GM21717 (cell line): ENCODE measurements around the gene GTF2A1L.
"Not testable (repeated sequence)": the region's sequence is repeated elsewhere in the genome, so short reads cannot be mapped to it uniquely, and the experiment has no call there.

Experiments used
- ATAC-seq: cut with Tn5 transposase; IDR thresholded peaks from one replicate; pipeline ENCODE4 v1.9.1; 2021; ENCODE audit warnings: mild to moderate bottlenecking, moderate library complexity; ENCODE audit not compliant: unreplicated experiment

GTF2A1L gene

GRCh38 chr2:48695991-48696390 is 78.3 kb downstream of the GTF2A1L start:
- ATAC-seq: no peak

DNA sequence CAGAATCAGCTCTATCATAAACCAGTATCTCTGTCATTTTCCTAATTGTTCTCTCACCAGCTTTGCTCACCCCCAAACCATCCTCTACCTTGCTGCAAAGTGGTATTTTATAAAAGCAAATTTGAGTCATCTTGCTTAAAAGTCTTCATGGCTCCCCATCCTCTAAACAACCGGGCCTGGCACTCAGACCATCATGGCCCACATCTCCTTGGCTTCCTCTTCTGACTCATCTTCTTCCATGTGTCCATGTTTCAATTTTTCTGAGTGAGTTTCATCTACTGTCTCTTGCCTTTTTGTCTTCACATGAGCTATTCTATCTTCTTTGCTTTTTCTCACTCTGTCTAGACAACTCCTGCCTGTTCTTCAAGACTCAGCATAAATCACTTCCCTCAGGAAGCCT is 79.2 kb downstream of the GTF2A1L start:
- no peak for ATAC-seq

GRCh38 chr2:48699348-48699930 is 81.8 kb downstream of the GTF2A1L start:
- no peak for ATAC-seq

DNA sequence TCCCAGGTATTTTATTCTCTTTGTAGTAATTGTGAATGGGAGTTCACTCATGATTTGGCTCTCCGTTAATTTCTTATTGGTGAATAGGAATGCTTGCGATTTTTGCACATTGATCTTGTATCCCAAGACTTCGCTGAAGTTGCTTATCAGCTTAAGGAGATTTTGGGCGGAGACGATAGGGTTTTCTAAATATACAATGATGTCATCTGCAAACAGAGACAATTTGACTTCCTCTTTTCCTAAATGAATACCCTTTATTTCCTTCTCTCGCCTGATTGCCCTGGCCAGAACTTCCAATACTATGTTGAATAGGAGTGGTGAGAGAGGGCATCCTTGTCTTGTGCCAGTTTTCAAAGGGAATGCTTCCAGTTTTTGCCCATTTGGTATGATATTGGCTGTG is 86.0 kb downstream of the GTF2A1L start:
- ATAC-seq: not testable (repeated sequence)

- no peak for ATAC-seq
Observed at GRCh38 chr2:48707466-48707865, 89.8 kb downstream of the GTF2A1L start.

DNA sequence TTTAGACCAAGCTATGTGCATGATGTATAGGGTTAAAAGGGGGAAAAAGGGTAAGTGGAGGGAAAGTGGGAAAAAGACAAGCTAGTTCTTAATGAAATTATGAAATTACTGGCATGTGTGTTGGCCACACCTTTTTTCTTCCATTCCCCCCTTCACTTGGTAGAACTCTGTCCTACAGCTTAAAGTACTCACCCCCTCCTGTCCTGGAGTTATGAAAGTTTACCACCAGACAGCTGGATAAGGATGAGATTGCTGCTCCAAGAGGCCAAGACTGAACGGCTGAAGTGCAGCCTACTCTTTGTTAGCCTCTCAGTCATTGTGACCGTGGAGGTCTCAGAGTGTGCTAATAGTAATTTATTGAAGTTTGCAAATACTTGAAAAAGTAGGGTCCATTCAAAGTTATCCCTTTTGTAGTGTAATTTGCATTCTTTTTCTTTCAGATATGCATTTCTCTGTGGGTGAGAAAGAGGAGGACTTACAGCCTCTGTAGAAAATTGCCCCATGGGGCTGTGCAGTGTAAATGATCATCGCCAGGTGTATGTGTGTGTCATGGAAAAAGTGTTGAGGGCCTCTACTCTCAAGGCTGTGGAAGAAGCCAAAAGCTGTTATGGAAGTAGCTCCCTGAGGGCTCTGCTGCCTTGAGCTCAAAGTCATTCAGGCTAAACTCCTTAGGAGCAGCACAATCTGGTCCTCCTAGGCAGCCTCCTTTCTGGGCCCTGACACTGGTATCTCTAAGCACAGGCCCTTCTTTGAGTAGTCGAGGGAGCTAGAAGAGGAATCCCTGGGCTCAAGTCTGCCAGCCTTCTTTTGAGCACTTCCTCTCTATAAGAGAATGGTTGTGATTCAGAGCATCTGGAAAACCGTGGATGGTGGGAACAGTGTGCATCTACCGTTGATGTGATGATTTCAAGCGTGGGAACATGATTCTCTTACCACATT is 91.7 kb downstream of the GTF2A1L start:
- no peak for ATAC-seq

DNA sequence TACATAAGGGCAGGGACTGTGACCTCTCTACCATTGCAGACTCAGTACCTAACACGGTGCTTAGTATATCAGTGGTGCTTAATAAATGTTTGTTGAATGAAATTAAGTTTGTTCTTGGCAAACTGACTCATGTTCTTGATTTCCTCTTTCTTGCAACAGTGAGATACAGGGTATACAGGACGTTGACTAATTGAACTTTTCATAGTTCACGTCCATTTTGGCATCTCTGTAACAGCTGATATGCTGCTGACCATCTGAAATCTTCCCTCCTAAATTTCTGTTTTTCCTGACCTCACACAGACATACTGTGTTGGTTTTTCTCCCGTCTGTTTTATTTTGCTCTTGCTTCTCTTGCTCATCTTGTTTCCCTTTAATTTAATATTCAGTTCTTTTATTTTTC is 93.7 kb downstream of the GTF2A1L start:
- no peak for ATAC-seq

GRCh38 chr2:48712151-48712550 is 94.5 kb downstream of the GTF2A1L start:
- ATAC-seq: no peak

GRCh38 chr2:48713647-48714046 is 96.0 kb downstream of the GTF2A1L start:
- ATAC-seq: no peak

DNA sequence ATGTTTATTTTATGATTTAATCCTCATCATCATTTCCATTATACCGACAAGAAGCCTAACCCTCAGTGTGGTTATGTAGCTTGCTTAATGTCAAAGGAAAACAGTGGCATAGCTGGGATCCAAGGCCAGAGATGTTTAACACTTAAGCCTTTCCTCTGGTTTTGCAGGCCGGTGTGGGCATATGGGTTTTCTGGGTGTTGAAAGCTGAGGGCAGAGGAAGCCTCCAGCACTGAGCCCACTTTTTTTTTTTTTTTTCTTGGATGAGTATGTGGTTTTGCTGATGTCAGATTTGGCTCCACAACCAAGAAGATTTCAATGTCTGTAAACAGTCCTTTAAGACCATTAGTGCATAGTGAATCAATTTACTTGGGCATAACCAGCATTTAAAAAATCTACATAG is 96.6 kb downstream of the GTF2A1L start:
- no peak for ATAC-seq

GRCh38 chr2:48715042-48715899 is 97.6 kb downstream of the GTF2A1L start:
- ATAC-seq: no peak

DNA sequence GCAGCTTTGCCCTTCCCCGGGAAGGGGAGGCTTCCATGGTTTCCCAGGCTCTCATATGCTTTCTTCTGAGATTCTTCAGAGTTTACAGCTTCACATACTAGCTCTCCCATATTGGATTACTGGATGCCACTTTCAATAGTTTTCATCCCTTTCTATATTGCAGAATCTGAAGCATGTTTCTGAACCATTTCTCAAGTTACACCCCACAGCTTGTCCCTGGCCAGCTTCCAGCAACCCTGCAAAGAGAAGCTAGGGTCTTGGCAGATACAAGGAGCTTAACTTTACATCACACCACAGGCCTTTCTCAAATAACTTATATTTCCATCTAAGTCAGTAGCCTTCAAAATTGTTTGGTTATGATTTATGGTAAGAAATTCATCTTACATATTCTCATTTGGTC is 98.3 kb downstream of the GTF2A1L start:
- ATAC-seq: no peak

- no peak for ATAC-seq
Observed at GRCh38 chr2:48717846-48718245, 100.2 kb downstream of the GTF2A1L start.

GRCh38 chr2:48719480-48720177 is 102.0 kb downstream of the GTF2A1L start:
- ATAC-seq: no peak

GRCh38 chr2:48721158-48721557 is 103.5 kb downstream of the GTF2A1L start:
- no peak for ATAC-seq

GRCh38 chr2:48722391-48722790 is 104.7 kb downstream of the GTF2A1L start:
- ATAC-seq: no peak

DNA sequence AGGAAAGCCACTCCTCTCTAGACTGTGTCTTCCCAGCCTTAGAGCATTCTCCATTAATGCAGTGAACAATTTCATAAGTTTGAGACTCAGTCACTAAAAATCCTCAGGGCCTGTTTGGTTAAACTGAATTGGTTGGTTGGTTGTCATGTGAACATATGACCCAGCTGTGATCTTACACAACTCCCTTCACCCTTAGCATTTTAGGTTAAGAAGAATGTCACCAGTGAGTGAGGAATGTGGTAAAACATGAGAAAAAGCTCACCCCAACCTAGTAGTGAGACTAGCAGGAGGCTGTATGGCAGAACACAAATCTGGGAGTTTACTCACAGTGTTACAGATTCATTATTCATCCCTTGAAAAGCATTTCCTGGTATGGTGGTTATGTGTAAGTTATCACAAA is 105.5 kb downstream of the GTF2A1L start:
- no peak for ATAC-seq

GRCh38 chr2:48724278-48724677 is 106.6 kb downstream of the GTF2A1L start:
- no peak for ATAC-seq

DNA sequence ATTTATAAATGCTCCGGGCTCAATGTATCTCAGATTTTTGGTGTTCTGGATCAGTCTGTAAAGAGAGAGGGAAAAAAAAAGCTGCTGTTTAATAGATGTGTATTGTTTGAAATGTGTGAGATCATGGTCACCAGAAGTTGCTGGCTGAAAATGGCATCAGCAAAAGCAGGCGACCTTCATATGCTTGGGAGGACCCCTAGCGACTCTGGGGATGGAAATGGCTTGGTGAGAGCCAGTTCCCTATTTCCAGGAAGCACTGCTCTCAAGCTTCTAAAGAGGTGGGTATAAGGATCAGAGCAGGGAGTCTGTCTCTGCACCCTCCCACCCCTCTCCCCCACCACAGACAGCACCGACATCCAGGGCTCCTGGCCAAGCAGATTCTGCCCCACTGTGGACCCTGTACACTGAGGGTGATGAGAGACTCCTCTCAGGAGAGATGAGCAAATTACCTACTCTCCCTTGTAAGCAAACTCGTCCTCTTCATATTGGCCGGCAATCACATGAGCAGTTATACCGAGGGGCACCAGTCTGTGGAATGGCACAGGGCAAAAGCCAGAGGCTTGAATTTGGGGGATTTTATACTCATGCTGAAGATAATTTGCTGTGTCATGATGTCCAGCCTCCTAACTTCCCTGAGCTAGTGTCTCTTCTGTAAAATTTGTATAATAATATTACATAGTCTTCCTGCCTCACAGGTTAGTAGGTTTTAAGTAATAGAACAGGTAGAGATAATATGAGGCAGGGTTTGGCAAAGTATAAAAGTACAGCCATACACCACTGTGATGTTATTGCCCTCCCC is 108.2 kb downstream of the GTF2A1L start:
- ATAC-seq: no peak

DNA sequence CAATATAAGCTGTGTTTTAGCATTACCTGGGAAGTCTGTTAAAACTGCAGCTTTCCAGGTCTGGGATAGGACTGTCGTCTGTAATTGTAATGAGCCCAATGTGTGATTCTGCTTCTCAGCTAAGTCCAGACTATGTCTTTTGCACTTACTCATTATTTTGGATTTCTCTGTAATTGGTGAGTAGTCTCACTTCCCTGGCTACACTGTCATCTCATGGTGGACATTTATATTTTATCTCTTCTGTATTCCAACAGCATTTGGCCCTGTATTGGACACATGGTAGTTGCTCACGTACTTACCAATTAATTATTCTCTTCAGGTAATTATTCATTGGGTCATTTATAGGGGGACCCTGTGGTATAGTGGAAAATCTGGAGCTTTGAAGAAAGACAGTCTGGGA is 109.9 kb downstream of the GTF2A1L start:
- ATAC-seq: no peak
